GM21825 (cell line): ENCODE results near the gene CEP57L1.

Experiments used
- ATAC-seq: cut with Tn5 transposase; IDR thresholded peaks from one replicate; pipeline ENCODE4 v1.9.1; 2021; ENCODE audit warnings: mild to moderate bottlenecking, moderate library complexity; ENCODE audit not compliant: unreplicated experiment

Gene CEP57L1

GRCh38 chr6:109095036-109095834, at the start of gene CEP57L1:
Gene CEP57L1, plus strand, starts transcription at chr6:109095507. Its CDS starts 49,715 bp downstream, at chr6:109145222.
- ATAC-seq: peak; percentile 68

- ATAC-seq: no peak
These were observed 47.1 kb upstream of the CEP57L1 start for GRCh38 chr6:109048176-109048575.

DNA sequence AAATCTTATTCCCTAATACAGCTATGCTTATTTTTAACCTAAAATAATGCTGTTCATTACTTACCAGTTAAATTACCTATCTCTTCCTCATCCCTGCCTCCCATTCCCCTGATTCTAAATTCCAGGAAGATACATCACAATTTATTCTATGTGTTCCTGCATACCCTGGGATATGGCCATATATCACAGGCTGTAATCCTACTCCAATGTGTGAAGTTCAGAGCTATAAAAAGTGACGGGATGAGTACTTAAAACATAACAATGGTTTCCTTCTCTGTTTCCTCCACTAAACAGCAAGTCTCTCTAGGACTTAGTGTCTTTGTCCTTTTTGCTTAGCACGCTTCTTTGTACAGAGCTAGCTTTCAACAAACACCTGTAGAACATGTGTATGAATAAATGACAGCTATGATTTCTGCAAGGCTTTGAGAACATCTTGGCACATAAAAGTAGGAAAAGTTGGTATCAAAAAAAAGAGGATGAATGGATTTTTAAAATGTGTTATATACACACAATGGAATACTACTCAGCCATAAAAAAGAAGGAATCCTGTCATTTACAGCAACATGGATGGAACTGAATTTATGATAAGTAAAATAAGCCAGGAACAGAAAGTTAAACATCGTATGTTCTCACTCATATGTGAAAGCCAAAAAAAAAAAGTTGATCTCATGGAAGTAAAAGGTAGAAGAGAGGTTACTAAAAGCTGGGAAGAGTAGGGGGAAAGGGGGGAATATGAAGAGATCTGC, 46.5 kb upstream of the CEP57L1 start:
- no peak for ATAC-seq

- ATAC-seq: no peak
These were observed 45.3 kb upstream of the CEP57L1 start for GRCh38 chr6:109050012-109050411.

DNA sequence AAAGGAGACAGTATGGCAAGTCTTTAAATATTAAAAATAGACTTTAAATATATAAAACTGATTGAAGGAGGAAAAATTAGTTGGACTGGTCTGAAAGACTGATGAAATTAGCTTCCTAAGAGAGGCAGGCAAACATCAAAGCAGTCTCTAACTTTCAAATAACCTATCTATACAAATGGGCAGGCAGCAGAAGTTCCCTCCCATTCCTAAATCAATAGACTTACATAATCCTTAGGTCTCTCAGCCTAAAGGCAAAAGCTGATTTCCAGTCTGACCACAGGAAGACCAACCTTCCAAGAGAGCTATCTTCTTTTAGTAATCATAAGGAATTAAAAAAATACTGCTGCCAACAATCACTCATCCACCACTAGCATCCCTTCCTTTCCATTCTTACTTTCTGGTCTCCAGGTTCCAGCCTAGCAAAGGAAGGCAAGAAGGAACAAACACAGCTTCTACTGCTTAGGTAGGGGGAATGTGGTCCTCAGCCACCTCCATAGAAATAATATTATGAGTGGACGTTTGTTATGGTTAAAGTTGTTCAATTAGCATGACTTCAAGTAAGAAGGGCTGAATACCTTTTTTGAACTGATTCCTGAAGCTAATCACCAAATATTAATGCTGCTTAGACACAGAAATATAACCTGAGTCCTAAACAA, 44.7 kb upstream of the CEP57L1 start:
- ATAC-seq: no peak

- ATAC-seq: no peak
These were observed 43.8 kb upstream of the CEP57L1 start for GRCh38 chr6:109051301-109052017.

- ATAC-seq: no peak
These were observed 43.2 kb upstream of the CEP57L1 start for GRCh38 chr6:109052018-109052651.

GRCh38 chr6:109052852-109053251, 42.5 kb upstream of the CEP57L1 start:
- no peak for ATAC-seq

DNA sequence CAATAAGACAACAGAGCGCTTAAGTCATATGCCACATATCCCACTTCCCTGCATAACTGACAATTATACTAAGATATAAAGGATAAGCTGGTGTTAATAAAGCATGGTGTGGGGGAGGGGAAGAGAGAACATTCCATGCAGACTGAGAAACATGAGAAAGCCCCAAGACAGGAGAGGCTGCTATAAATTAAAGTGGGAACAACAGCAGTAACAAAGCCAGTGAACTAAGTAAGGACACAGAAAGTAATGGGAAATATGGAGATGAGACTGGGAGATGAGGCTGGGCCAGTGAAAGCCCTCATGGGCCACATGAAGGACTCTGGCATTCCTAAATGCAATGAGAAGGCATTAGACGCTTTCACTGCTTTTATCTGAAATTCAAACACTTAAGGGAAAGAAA, 42.0 kb upstream of the CEP57L1 start:
- ATAC-seq: no peak

- ATAC-seq: no peak
These were observed 39.5 kb upstream of the CEP57L1 start for GRCh38 chr6:109055771-109056235.

DNA sequence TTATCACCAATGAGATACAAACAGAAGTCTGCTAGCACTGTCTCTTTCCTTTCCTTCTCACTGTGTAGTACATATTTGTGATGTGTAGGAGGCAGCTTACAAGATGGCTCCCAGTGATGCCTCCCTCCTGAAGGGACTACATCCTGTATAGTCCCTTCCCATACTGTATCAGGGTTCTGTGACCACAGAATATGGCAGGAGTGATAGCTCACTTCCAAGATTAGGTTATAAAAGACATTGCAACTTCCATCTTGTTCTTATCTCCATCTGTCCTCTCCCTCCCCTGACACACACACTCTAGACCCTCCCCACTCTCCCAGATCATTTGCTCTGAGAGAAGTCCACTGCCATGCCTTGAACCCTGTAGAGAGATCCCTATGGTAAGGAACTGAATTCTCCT, 38.6 kb upstream of the CEP57L1 start:
- ATAC-seq: no peak

GRCh38 chr6:109058620-109059019, 36.7 kb upstream of the CEP57L1 start:
- no peak for ATAC-seq

DNA sequence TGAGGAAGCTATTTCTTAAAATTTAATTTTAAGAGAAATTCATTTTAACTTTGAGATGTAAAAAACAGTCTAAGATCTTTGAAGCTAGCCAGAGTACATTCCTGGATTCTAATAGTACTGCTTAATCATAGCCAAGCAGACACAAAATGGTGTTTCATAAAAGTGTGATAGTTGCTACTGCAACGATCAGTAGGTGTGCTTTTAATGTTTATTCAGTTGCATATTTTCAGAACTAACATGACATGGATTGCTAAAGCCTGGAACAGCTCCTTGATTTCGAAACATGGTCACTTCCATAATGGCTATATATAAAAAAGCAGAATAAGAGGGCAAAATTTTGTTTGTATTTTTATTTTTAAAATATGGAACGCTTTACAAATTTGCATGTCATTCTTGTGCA, 36.2 kb upstream of the CEP57L1 start:
- no peak for ATAC-seq

DNA sequence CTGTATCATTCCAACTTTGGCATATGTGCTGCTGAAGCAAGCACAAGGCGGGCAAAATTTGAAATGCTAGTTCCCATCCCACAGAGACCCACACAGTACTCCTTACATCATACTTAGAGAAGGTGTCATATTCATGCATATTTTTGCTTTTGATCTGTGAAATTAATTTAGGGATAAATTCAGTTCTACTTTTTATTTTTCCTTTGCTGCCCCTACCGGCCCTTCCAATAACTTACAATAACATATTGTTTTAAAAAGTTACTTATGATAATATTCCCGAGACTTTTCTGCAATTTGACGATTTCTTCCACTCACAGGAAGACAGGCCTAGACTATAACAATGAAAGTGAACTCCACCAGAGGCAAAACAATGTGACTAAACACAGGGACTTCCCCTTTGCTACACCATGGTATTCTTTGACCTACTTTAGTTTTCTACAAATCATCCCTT, 35.7 kb upstream of the CEP57L1 start:
- no peak for ATAC-seq

- no peak for ATAC-seq
These were observed 34.7 kb upstream of the CEP57L1 start for GRCh38 chr6:109060571-109060970.

GRCh38 chr6:109062216-109062615, 33.1 kb upstream of the CEP57L1 start:
- no peak for ATAC-seq

- ATAC-seq: no peak
These were observed 32.4 kb upstream of the CEP57L1 start for GRCh38 chr6:109062767-109063352.

DNA sequence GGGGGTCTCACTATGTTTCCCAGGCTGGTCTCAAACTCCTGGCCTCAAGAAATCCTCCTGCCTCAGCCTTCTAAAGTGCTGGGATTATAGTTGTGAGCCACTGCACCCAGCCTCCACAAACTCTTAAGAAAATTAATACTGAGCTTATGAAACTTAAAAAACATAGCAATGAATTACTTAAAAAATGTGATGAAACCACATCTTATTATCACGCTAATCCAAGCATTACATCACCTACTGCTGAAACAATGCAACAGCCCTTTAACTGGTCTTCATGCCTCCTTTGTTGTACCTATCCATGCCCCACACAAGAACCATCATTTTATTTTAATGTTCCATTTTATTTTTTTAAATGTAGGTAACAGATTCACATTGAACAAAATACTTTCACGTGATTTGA, 25.6 kb upstream of the CEP57L1 start:
- ATAC-seq: no peak

GRCh38 chr6:109071125-109071917, 24.0 kb upstream of the CEP57L1 start:
- no peak for ATAC-seq
